ENCODE results near the gene RALGAPA2.

- TF ChIP-seq CTCF (IDR thresholded peaks at IDR 0.05) (no peak), POLR2A (IDR thresholded peaks at IDR 0.05) (no peak)
These were observed 340.8 kb downstream of the RALGAPA2 start for GRCh38 chr20:20371681-20372080.
